ENCODE measurements around the gene SAMD4B. TPM values are rescaled to one million over a fixed set of nuclear protein-coding genes. Genes with fewer than 3 reads are reported as not detected.

The SAMD4B gene
- total and polyA plus RNA-seq, 2 of the 8 experiments (the other 6 are each of a cell fraction or from before 2014, with no cell fraction given): 137 to 158 TPM

GRCh38 chr19:39356073-39356472 is 13.9 kb downstream of the SAMD4B start:
- H2BK120ac ChIP-seq (replicated peaks; ENCODE audit: low read depth, low read length): no peak overlapping the region
- no peak overlapping the region for H4K5ac ChIP-seq (ENCODE audit: insufficient read length, low read depth, low read length)
- no peak overlapping the region for H3K4me3 ChIP-seq (ENCODE audit: extremely low read depth in 1 of 4, insufficient read depth in 2 of 4, low read depth in 3 of 4, low read length in 4 of 4)
- no peak overlapping the region for H2BK5ac ChIP-seq (ENCODE audit: low read depth, low read length)
- H3K9ac ChIP-seq (replicated peaks in 1 of 4; ENCODE audit: extremely low read depth in 1 of 4, low read depth in 3 of 4, low read length in 3 of 4): no peak overlapping the region
- H3K4me1 ChIP-seq (replicated peaks in 1 of 4; ENCODE audit: control insufficient read depth in 3 of 4, insufficient read depth in 4 of 4, low read length in 3 of 4): no peaks in the 10 kb centered on the region
- no peak overlapping the region for H3K4ac ChIP-seq (replicated peaks; ENCODE audit: insufficient read length, low read depth, low read length)
- no peak overlapping the region for H2BK12ac ChIP-seq (ENCODE audit: low read depth, low read length)
- H4K20me1 ChIP-seq (replicated peaks in 1 of 2; ENCODE audit: control insufficient read depth in 1 of 2, insufficient read depth in 2 of 2, low read length in 2 of 2): peaks cover 1 to 7% of the 10 kb centered on the region in 2 experiments
- no peak overlapping the region for H2BK15ac ChIP-seq (ENCODE audit: low read length)
- H2AFZ ChIP-seq (ENCODE audit: low read length): no peak overlapping the region
- FAIRE-seq (no peak), DNase-seq (ENCODE audit: low read depth in 1 of 2, low spot score in 2 of 2) (no peak)
- no peaks in the 10 kb centered on the region for H3K9me3 ChIP-seq (ENCODE audit: insufficient read depth in 2 of 2, low read depth in 1 of 2, low read length in 1 of 2)
- no peak overlapping the region for H2BK20ac ChIP-seq (ENCODE audit: low read length)
- TF ChIP-seq RNF2 (IDR thresholded peaks at IDR 0.05; ENCODE audit: borderline replicate concordance, low read depth, low read length, missing control alignments, poor library complexity, severe bottlenecking): no peak
- TF ChIP-seq FOSL1 (IDR thresholded peaks at IDR 0.05; ENCODE audit: insufficient read depth, low read depth, low read length): no peak
- no peak for TF ChIP-seq HDAC6 (IDR thresholded peaks at IDR 0.05; ENCODE audit: low read depth, low read length)
- TF ChIP-seq GABPA (IDR thresholded peaks at IDR 0.05; ENCODE audit: borderline replicate concordance, insufficient read depth, low read length): no peak
- no peak for TF ChIP-seq NRF1 (IDR thresholded peaks at IDR 0.05; ENCODE audit: low read depth, low read length)
- TF ChIP-seq POLR2AphosphoS5 (IDR thresholded peaks at IDR 0.05; ENCODE audit: low read depth, low read length): no peak
- TF ChIP-seq GTF2F1 (IDR thresholded peaks at IDR 0.05; ENCODE audit: borderline replicate concordance, low read depth, low read length): no peak
- TF ChIP-seq SIX5 (IDR thresholded peaks at IDR 0.05; ENCODE audit: low read depth, low read length): no peak
- TF ChIP-seq JUN (IDR thresholded peaks at IDR 0.05; ENCODE audit: low read depth, low read length): no peak
- no peak overlapping the region for H2AK5ac ChIP-seq (ENCODE audit: low read depth, low read length)
- H3K27me3 ChIP-seq (replicated peaks in 1 of 4; ENCODE audit: control insufficient read depth in 3 of 4, extremely low read depth in 1 of 4, insufficient read depth in 3 of 4, low read length in 3 of 4): no peaks in the 10 kb centered on the region
- H3K23ac ChIP-seq (ENCODE audit: insufficient read length): no peak overlapping the region
- H3K79me1 ChIP-seq (ENCODE audit: low read depth, low read length): no peaks in the 10 kb centered on the region
- no peak overlapping the region for H3K18ac ChIP-seq (ENCODE audit: extremely low read depth, low read length)
- no peak overlapping the region for H3K56ac ChIP-seq (replicated peaks; ENCODE audit: insufficient read length, low read depth, low read length)
- no peak overlapping the region for H3K4me2 ChIP-seq (ENCODE audit: insufficient read depth in 1 of 2, low read depth in 2 of 2, low read length in 2 of 2)
- POLR2A ChIA-PET (ENCODE audit: partially characterized antibody): interaction anchor here (0.5 to 4.9 kb wide), 5 partner anchors 9 to 124 kb away, joined by 3 to 18 read pairs (median 7); partner anchors contain the start of genes MED29, PAF1 and TIMM50
- CTCF ChIA-PET (ENCODE audit: partially characterized antibody): interaction anchor here (1.0 to 1.8 kb wide), 3 partner anchors 10 to 55 kb away, joined by 3 to 8 read pairs (median 3); no protein-coding TSS in a partner anchor
- H3K14ac ChIP-seq (ENCODE audit: insufficient read length): no peak overlapping the region
- H3K79me2 ChIP-seq (ENCODE audit: control insufficient read depth in 1 of 2, insufficient read depth in 2 of 2, low read length in 2 of 2): no peaks in the 10 kb centered on the region
- WGBS, 2 experiments (ENCODE audit: extremely low coverage in 1 of 2, insufficient coverage in 1 of 2, insufficient read length in 1 of 2, insufficient replicate concordance in 2 of 2, low coverage in 1 of 2, low lambda C conversion rate in 2 of 2, missing lambda C conversion rate in 1 of 2): 86% methylated on average over 3 of the region's 3 CpGs; no CpG with 5 or more reads in 1 of the 2 experiments
- no peak overlapping the region for H3K27ac ChIP-seq (ENCODE audit: low read depth, low read length)
- H3K23me2 ChIP-seq (ENCODE audit: low read depth, low read length): no peaks in the 10 kb centered on the region
- peaks cover 32 to 72% (median 55%) of the 10 kb centered on the region in 4 experiments for H3K36me3 ChIP-seq (ENCODE audit: control insufficient read depth in 2 of 4, insufficient read depth in 4 of 4, low read length in 3 of 4)
- H4K8ac ChIP-seq (ENCODE audit: extremely low read depth, insufficient read depth, low read length): no peak overlapping the region
- no peak overlapping the region for H4K91ac ChIP-seq (replicated peaks; ENCODE audit: insufficient read length, low read length)

All from H1 (cell line).